ENCODE results near the gene UVRAG. TPM values are rescaled to one million over a fixed set of nuclear protein-coding genes. Genes with fewer than 3 reads are reported as not detected.

Gene UVRAG
- total RNA-seq, 1 donor from 2014 or later: 20.7 TPM

- TF ChIP-seq CTCF (conservative IDR thresholded peaks at IDR 0.05): no peak
- Mint-ChIP-seq H3K4me3 (no peak overlapping the region), H3K36me3 (no peaks in the 10 kb centered on the region), H3K27me3 (peaks cover 11% of the 10 kb centered on the region), H3K27ac (no peak overlapping the region), H3K9me3 (no peaks in the 10 kb centered on the region), H3K4me1 (ENCODE audit: unreplicated experiment) (peaks cover 33% of the 10 kb centered on the region)
- DNase-seq (ENCODE audit: extremely low spot score, unreplicated experiment): no peak
These were observed 342.9 kb downstream of the UVRAG start for GRCh38 chr11:76157891-76158290.

DNA sequence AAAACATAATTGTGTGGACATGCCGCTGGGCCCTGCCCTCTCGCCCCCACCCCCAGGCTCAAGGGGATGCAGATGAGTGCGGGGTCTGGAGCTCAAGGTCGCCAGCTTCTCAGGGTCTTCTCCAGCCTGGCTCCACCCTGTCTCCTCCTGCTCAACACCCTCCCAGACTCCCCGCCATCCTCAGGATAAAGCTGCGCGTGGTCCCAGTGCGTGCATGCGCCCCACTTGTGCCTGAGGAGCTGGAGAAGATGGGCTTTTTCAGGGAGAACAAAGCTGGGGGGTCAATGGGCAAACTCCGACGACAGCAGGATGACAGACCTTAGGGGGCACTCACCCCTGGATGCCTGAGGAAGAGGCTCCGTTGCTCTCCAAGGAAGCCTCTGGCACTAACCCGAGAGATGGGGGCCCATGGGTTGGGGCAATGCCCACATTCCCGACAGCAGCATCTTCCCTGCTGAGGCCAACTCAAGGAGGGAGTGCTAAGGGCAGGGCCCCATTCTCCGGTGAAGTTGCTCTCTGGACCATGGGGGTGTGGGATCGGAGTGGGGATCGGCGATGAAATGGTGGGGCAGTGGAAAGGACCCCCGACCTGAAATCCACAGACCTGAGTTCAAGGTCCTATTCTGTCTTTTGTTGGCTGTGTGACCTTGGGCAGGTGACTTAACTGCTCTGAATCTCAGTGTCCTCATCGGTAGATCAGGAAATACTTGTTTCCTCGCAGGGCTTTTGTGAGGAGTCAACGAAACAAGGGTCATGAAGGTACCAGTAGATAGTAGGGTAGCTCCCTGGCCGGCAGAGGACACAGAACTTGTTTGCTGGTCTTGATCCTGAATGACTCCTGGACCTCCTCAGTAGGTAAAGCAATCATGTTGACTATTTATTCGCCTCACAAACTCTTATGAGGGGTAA is 343.6 kb downstream of the UVRAG start:
- no peak for DNase-seq (ENCODE audit: extremely low spot score, unreplicated experiment)
- TF ChIP-seq CTCF (conservative IDR thresholded peaks at IDR 0.05): no peak
- peaks cover 7% of the 10 kb centered on the region for H3K27me3 Mint-ChIP-seq
- peaks cover 25% of the 10 kb centered on the region for H3K4me1 Mint-ChIP-seq (ENCODE audit: unreplicated experiment)
- no peaks in the 10 kb centered on the region for H3K36me3 Mint-ChIP-seq
- H3K27ac Mint-ChIP-seq: no peak overlapping the region
- no peak overlapping the region for H3K4me3 Mint-ChIP-seq
- H3K9me3 Mint-ChIP-seq: no peaks in the 10 kb centered on the region

- TF ChIP-seq CTCF (conservative IDR thresholded peaks at IDR 0.05): no peak
- H3K36me3 Mint-ChIP-seq: no peaks in the 10 kb centered on the region
- no peak overlapping the region for H3K27ac Mint-ChIP-seq
- H3K4me3 Mint-ChIP-seq: no peak overlapping the region
- H3K4me1 Mint-ChIP-seq (ENCODE audit: unreplicated experiment): peaks cover 22% of the 10 kb centered on the region
- no peak for DNase-seq (ENCODE audit: extremely low spot score, unreplicated experiment)
- no peaks in the 10 kb centered on the region for H3K9me3 Mint-ChIP-seq
- peaks cover 4% of the 10 kb centered on the region for H3K27me3 Mint-ChIP-seq
These were observed 344.4 kb downstream of the UVRAG start for GRCh38 chr11:76159303-76159937.

DNA sequence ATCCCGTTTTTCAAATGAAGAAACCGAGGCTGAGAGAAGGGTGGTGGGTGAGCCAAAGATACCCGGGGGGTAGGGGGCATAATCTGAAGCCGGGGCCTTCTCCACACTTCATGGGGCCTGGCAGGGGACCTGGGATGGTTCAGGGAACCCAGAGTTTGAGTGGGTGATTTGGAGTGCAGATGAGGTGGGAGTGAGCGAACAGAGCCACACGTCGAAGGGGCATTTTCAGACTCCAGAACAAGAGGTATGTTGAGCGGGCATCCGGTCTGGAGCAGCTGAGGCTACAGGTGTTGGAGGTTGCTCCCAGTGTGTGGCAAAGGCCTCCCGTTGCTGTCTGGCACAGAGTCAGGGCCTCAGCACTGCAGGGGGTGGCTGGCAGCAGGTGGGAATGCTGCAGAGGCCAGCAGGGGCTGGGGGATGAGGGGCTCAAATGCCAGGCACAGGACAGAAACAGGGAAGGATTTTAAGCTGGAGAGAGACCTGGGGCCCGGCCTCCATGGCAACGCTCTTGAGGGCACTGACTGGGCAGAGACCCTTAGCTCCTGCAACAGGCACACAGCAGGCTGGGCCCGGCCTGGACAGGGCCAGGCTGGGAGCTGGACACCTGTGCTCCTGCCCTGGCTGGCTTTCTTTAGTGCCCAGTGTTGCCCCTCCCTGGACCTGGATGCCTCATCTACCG is 345.1 kb downstream of the UVRAG start:
- no peak for TF ChIP-seq CTCF (conservative IDR thresholded peaks at IDR 0.05)
- no peak overlapping the region for H3K27ac Mint-ChIP-seq

DNA sequence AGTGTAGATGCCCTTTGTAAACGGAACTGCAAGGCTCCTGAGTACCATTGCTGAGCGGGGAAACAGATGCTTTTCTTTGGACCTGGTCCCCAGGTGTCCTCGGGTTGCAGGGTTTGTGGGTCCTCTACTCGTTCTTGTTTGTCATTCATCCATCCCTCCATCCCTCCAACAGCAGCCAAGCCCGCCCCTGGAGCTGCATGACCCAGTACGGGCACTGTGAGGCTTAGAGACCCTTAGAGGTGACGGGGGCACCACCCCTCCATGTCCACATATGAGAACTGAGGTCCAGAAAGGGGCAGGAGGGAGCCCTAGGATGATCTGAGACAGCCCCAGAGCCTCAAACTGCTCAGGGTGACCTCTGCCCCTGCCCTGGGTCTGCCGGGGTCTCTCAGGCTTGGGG is 345.8 kb downstream of the UVRAG start:
- Mint-ChIP-seq H3K9me3 (no peaks in the 10 kb centered on the region), H3K36me3 (no peaks in the 10 kb centered on the region), H3K4me3 (no peak overlapping the region), H3K4me1 (ENCODE audit: unreplicated experiment) (peaks cover 15% of the 10 kb centered on the region), H3K27ac (no peak overlapping the region), H3K27me3 (peaks cover 4% of the 10 kb centered on the region)
- no peak for TF ChIP-seq CTCF (conservative IDR thresholded peaks at IDR 0.05)
- DNase-seq (ENCODE audit: extremely low spot score, unreplicated experiment): no peak

More for the DNA sequence above, 345.1 kb downstream of the UVRAG start:
- Mint-ChIP-seq H3K27me3 (peaks cover 4% of the 10 kb centered on the region), H3K36me3 (no peaks in the 10 kb centered on the region), H3K9me3 (no peaks in the 10 kb centered on the region), H3K4me1 (ENCODE audit: unreplicated experiment) (peaks cover 22% of the 10 kb centered on the region), H3K4me3 (no peak overlapping the region)
- DNase-seq (ENCODE audit: extremely low spot score, unreplicated experiment): no peak
